Retinal pigment epithelial cell (primary cell): ENCODE data around the gene CLASP1.

Experiments used
- DNase-seq: peaks from one replicate; pipeline ENCODE4 v3.0.0-alpha.2; 2010; ENCODE audit warnings: low read depth
- H3K4me3 ChIP-seq: 2 replicates; pipeline ENCODE4 v1.5.1; 2011; ENCODE audit warnings: mild to moderate bottlenecking, low read length, control low read depth, moderate library complexity
- TF ChIP-seq, protein P1 (sequence below): conservative IDR thresholded peaks from 2 replicates; pipeline ENCODE4 v1.5.1; 2011; ENCODE audit warnings: low read depth, low read length, control low read depth, inconsistent platforms

Gene CLASP1

DNA sequence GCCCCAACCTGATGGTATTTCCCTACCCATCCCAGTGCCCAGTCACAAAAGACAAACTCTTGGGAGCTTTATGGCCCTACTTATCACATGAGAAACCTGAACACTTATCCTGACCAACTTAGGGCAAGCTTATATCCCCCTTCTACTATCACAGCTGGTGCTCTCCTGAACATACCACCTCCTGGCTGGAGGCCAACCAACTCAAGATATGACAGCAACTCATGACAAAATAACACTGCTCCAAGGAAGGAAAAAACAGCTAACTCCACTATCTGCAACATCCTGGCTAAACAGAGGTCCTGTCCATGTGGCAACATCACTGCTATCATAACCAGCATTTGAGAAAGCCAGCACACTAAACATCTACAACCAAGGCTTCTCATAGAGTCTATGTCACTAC, 20.9 kb upstream of the CLASP1 start:
- H3K4me3 ChIP-seq: no peak overlapping the region
- no peak for DNase-seq
- TF ChIP-seq, protein P1, sequence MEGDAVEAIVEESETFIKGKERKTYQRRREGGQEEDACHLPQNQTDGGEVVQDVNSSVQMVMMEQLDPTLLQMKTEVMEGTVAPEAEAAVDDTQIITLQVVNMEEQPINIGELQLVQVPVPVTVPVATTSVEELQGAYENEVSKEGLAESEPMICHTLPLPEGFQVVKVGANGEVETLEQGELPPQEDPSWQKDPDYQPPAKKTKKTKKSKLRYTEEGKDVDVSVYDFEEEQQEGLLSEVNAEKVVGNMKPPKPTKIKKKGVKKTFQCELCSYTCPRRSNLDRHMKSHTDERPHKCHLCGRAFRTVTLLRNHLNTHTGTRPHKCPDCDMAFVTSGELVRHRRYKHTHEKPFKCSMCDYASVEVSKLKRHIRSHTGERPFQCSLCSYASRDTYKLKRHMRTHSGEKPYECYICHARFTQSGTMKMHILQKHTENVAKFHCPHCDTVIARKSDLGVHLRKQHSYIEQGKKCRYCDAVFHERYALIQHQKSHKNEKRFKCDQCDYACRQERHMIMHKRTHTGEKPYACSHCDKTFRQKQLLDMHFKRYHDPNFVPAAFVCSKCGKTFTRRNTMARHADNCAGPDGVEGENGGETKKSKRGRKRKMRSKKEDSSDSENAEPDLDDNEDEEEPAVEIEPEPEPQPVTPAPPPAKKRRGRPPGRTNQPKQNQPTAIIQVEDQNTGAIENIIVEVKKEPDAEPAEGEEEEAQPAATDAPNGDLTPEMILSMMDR: no peak

DNA sequence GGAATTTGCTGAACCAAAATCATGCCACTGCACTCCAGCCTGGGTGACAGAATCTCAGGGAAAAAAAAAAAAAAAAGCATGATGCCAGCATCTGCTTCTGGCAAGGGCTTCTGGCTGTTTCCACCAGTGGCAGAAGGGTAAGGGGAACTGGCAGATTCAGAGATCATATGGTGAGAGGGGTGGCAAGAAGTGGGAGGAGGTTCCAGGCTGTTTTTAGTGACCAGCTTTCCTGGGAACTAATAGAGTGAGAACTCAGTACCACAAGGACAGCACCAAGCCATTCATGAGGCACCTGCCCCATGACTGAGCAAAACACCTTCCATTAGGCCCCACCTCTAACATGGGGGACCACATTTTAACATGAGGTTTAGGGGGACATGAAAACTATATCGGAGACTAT, 18.4 kb upstream of the CLASP1 start:
- no peak overlapping the region for H3K4me3 ChIP-seq
- TF ChIP-seq, protein P1: no peak
- DNase-seq: no peak

DNA sequence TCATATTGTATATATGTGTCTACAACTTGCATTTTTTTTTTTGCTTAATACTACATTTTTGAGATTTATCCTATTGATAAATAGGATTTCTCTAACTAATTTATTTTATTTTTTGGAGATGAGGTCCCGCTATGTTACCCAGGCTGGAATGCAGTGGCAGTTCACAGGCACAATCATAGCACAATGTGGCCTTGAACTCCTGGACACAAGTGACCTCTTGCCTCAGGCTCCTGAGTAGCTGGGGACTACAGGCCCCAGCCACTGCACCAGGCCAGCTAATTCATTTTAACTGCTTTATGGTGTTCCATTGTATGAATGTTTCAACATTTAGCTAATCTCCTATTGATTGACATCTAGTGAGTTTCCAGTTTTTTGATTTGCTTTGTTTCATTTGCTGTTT, 16.8 kb upstream of the CLASP1 start:
- no peak overlapping the region for H3K4me3 ChIP-seq
- TF ChIP-seq, protein P1: no peak
- no peak for DNase-seq

DNA sequence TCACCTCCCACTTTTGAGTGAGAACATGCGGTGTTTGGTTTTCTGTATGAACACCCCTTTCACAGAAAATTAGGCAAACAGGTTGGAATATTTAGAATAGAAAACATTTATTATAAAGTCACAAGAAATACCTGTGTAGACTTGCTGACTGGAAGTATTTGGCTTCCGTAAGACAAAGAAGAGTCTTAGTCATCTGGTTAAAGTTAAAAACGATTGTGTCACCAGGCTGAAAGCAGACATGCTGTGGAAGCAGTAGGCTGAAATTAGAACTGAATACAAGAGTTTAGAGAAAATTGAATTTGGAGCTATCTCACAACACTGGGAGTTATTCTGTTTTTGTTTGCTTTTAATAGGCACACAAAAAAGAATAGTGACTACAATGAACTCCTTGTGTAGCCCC, 16.2 kb upstream of the CLASP1 start:
- TF ChIP-seq, protein P1: no peak
- no peak overlapping the region for H3K4me3 ChIP-seq
- no peak for DNase-seq

DNA sequence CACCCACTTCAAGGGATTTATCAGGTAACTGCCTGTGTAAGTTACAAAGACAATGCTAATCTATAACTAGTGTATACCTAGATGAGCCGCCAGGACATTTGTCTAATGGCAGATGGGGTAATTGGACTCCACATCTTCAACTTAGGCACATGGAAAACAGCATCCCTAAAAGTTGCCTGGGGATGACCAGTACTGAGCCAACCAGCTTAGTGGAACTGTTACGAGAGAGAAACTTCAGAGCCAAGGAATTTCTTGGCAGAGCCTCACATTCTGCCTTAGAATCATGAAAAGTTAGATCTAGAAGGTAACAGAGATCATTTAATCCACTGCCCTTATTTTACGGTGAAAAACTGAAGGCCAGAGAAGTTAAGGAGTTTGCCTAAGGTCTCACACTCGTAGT, 15.5 kb upstream of the CLASP1 start:
- TF ChIP-seq, protein P1: no peak
- no peak for DNase-seq
- H3K4me3 ChIP-seq: no peak overlapping the region

DNA sequence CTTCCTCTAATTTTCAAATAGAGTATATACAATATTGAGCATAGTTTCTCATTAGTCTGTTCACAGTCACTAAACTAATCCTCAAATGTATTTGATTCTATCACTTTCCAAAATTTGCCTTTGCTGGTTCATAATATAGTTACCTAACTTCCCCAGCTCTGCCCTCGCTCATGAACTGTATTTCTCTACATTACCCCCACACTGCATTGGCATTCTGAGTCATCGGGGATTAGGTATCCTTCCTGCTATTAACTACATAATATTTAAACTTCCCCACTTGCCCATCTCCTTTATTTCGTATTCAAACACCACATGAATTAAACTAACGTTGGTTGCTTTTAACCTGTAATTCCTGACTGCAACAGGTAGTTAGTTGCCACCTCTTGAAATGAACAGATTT, 14.8 kb upstream of the CLASP1 start:
- TF ChIP-seq, protein P1: no peak
- H3K4me3 ChIP-seq: no peak overlapping the region
- no peak for DNase-seq

DNA sequence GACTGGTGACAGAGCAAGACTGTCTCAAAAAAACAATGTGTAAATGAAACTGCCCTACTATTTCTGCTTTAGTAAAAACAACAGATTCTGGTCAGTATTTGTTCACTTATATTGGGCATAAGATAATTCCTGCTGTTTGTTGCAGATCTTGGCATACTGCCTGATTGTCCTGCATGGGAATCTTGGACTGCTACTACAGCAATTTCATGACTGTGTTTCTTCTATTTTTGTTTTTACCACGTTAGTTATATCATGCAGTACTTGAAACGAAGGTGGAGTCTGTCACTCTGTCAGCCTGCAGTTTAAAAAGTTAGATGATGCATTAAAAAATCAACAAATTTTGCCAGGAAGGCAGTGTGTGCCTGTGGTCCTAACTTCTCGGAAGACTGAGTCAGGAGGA, 14.2 kb upstream of the CLASP1 start:
- TF ChIP-seq, protein P1: no peak
- no peak for DNase-seq
- H3K4me3 ChIP-seq: no peak overlapping the region
